Muscle of arm (tissue), 12 donors: ENCODE results near the gene PTPRJ. TPM values are rescaled to one million over a fixed set of nuclear protein-coding genes. Genes with fewer than 3 reads are reported as not detected.

Source experiments
- DNase-seq: peaks from one replicate; pipeline ENCODE4 v3.0.0-alpha.2; 2013
- polyA plus RNA-seq, 12 donors: library from polyadenylated mRNA; unstranded; fragments of 120-200 nt; gene quantifications; one replicate each; pipeline ENCODE4 v1.2.1, GENCODE V29; 2013; ENCODE audit not compliant: insufficient read length in 12 of 12

Gene PTPRJ
- polyA plus RNA-seq, 12 donors, result 2.1 to 8.6 (median 3.5) TPM; not detected in 1

- DNase-seq, result no peak
These were observed 57.5 kb downstream of the PTPRJ start for GRCh38 chr11:48037709-48038468.

GRCh38 chr11:48040830-48041444 lies 60.6 kb downstream of the PTPRJ start:
- no peak for DNase-seq

GRCh38 chr11:48041877-48042695 lies 61.7 kb downstream of the PTPRJ start:
- no peak for DNase-seq

- DNase-seq, result no peak
These were observed 63.0 kb downstream of the PTPRJ start for GRCh38 chr11:48043111-48043990.

GRCh38 chr11:48043991-48044512 lies 63.7 kb downstream of the PTPRJ start:
- DNase-seq, result no peak

GRCh38 chr11:48044577-48044976 lies 64.2 kb downstream of the PTPRJ start:
- DNase-seq, result no peak

GRCh38 chr11:48045536-48045935 lies 65.2 kb downstream of the PTPRJ start:
- DNase-seq, result no peak

GRCh38 chr11:48047616-48048015 lies 67.3 kb downstream of the PTPRJ start:
- DNase-seq, result no peak

- DNase-seq, result no peak
These were observed 68.7 kb downstream of the PTPRJ start for GRCh38 chr11:48049036-48049435.

GRCh38 chr11:48050304-48050703 lies 69.9 kb downstream of the PTPRJ start:
- DNase-seq, result no peak

GRCh38 chr11:48051217-48051830 lies 71.0 kb downstream of the PTPRJ start:
- no peak for DNase-seq

GRCh38 chr11:48052183-48053044 lies 72.1 kb downstream of the PTPRJ start:
- no peak for DNase-seq

GRCh38 chr11:48054994-48055291 lies 74.6 kb downstream of the PTPRJ start:
- DNase-seq, result no peak

- no peak for DNase-seq
These were observed 75.2 kb downstream of the PTPRJ start for GRCh38 chr11:48055292-48056132.

GRCh38 chr11:48056325-48057183 lies 76.2 kb downstream of the PTPRJ start:
- DNase-seq, result no peak

GRCh38 chr11:48058064-48058463 lies 77.7 kb downstream of the PTPRJ start:
- no peak for DNase-seq

- DNase-seq, result no peak
These were observed 78.4 kb downstream of the PTPRJ start for GRCh38 chr11:48058788-48059187.

- DNase-seq, result no peak
These were observed 82.3 kb downstream of the PTPRJ start for GRCh38 chr11:48062649-48063048.
